T-helper 1 cell (primary cell): ENCODE results near the gene PRR36.
"Not testable (repeated sequence)": the region's sequence is repeated elsewhere in the genome, so short reads cannot be mapped to it uniquely, and the experiment has no call there.

Experiments
- DNase-seq, 5 donors: peaks; one replicate each; pipeline ENCODE4 v3.0.0-alpha.2; 2012 to 2020

Gene PRR36

DNA sequence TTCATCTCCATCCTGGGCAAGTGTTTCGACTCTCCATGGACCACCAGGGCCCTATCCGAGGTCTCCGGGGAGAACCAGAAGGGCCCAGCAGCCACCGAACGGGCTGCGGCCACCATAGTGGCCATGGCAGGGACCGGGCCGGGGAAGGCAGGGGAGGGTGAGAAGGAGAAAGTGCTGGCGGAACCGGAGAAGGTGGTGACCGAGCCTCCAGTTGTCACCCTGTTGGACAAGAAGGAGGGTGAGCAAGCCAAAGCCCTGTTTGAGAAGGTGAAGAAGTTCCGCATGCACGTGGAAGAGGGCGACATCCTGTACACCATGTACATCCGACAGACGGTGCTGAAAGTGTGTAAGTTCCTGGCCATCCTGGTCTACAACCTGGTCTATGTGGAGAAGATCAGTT is 24.8 kb upstream of the PRR36 start:
- DNase-seq, result no peak

DNA sequence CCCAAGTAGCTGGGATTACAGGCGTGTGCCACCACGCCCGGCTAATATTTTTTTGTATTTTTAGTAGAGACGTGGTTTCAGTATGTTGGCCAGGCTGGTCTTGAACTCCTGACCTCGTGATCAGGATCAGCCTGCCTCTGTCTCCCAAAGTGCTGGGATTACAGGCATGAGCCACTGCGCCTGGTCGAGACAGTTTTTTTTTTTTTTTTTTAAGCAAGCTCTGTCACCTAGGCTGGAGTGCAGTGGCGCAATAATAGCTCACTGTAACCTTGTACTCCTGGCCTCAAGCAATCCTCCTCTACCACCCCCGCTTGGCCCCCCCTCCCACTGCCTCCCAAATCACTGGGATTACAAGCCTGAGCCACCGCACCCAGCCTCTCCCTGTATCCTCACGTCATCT is 23.1 kb upstream of the PRR36 start:
- no peak for DNase-seq

DNA sequence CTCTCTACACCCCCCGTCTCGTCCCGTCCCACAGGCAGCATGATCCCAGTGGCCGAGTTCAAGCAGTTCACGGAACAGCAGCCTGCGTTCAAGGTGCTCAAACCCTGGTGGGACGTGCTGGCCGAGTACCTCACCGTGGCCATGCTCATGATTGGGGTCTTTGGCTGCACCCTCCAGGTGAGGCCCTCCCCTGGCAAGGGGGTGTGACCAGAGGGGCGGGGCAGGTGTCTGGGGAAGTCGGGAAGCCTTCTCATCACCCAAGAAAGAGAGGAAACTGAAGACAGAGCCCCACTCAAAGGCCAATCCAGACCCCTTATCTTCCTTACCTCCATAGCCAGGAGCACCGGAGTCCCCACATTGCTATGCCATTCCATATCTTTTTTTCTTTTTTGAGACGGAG is 21.4 kb upstream of the PRR36 start:
- no peak for DNase-seq

DNA sequence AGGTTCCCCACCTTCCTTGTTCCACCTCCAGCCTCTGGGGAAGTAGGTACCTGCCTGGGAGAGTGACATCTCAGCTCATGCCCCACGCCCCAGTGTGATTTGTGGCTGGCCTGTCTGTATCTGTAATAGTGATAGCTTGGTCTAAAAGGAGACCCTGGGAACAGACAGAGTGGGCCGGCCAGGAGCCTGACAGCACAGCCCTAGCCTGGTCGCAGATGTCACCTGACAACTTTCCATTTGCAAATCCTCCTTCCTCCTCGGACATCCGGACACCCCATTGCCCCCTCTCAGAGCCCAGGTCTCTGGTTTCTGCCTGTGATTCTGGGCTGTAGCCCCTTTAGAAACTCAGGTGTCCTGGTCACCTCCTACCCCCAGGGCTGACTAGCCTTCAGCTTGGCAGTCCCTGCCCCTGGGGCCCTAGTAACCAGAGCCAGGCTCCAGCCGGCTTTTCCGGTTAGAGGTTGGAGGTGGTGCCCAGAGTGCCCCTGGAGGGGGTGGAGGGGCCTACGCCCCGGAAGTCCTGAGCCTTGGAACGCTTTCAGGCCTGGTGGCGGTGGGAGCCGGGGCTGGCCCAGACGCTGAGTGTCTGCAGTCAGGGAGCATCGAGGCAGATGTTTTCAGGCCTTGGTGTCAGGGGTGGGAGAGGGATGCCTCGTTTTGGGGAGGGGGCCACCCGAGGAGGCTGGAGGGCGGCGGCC is 20.6 kb upstream of the PRR36 start:
- no peak for DNase-seq

DNA sequence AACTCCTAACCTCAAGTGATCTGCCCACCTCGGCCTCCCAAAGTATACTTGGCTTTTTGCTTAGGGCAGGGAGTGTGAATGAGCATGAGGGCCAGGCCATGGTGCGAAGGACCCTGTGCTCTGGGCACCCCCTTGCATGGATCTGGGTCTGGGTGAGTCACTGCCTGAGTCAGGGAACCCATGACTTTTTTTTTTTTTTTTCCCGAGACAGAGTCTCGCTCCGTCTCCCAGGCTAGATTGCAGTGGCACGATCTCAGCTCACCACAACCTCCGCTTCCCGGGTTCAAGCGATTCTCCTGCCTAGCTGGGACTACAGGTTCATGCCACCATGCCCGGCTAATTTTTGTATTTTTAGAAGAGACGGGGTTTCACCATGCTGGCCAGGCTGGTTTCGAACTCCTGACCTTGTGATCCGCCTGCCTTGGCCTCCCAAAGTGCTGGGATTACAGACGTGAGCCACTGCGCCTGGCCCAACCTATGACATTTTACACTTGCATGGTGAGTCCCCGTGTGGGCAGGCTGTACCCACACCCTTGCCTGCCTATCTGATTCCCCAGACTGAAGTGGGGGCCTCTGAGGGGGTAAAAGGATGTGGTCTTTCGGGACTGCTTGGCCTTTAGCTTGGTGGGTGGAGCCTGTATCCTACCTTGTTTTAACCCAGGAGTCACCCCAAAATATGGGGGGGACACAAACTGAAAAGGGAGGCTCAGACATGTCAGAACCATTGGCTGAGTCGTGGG is 19.3 kb upstream of the PRR36 start:
- DNase-seq, result not testable (repeated sequence)

DNA sequence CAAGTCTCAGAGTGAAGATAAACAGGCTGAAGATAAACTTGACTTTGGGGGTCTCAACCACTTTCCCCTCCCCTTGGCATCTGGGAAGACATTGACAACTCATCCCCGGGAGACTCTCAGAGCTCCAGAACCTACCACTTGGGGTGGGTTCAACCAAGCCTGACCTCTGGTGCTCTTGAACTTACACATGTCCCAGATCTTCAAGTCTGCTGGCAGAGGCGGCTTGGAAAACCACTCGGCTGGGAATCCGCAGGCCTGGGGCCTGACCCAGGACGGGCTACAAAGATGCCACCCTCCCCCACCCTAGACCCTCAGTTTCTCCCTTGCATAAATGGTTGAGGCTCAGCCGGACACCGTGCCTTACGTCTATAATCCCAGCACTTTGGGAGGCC is 14.6 kb upstream of the PRR36 start:
- DNase-seq, result no peak

DNA sequence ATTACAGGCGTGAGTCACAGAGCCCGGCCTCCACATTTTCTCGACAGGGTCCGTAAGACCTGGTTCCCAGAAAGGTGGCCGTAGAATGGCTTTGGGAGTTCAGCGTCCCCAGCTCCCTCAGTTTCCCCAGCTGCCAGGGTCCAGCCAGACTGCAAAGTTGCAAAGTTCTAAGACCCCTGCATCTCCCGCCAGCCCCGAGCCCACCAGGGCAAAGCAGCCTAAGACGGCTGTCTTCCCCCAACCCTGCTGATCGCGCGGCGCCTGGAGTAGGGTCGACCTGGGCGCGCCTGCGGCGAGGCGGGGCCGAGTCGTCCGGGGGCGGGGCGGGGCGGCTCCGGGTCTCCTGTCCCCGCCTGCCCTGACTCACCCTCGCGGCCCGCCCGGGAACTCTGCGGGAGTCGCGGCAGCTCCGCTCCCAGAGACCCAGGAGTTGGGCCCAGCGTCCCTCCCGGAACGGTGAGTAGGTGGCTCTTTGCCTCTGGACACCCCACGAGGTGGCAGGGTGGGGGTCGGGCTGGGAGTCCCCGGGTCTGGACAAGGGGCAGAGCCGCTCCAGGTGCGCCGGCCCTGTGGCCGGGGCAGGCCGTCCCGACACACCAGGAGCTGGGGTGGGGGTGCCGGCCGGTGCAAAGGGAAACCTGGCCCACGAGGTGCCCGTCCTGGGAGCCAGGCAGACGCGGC is 14.1 kb upstream of the PRR36 start, which contains the start of gene LRRC8E:
LRRC8E (plus strand) TSS at position 366 of the 681 bp plus-strand sequence. CDS start 7,094 bp downstream, outside the sequence.
- no peak for DNase-seq

DNA sequence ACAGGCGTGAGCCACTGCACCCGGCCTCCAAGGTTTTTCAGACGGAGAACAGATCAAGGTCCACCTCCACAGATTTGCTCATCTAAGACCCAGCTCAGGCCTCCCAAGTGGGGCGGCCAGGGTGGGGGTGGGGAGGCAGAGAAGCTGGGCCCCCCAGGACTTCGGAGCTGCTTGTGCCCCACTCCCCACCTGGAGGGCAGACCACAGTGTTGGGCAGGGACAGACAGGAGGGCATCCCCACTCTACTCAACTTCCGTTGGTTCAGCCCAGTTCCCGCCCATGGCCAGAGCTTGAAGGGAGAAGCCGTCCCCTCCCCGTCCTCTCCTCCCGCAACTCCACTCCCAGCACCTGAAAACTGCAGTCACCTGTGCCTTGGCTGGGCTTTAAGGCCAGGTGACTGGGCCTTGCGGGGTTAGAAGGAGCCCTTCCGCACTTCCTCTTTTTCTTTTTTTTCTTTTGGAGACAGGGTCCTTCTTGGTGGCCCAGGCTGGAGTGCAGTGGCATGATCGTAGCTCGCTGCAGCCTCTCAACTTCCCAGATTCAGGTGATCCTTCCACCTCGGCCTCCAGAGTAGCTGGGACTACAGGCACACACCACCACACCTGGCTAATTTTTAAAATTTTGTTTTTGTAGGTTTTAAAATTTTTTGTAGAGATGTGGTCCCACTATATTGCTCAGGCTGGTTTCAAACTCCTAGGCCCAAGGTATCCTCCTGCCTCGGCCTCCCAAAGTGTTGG is 13.4 kb upstream of the PRR36 start:
- DNase-seq, result no peak

DNA sequence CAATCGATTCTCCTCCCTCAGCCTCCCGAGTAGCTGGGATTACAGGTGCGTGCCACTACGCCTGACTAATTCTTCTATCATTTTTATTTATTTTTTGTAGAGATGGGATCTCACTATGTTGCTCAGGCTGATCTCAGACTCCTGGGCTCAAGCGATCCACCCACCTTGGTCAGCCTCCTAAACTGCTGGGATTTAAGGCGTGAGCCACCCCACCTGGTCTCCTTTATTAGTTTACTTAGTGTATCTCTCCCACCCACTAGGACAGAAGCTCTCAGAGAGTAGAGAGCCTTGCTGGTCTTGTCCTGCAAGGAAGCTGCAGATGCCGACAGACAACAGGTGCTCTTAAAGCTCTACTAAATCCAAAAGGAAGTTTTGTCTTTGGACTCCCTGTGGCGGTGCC is 11.6 kb upstream of the PRR36 start:
- no peak for DNase-seq

DNA sequence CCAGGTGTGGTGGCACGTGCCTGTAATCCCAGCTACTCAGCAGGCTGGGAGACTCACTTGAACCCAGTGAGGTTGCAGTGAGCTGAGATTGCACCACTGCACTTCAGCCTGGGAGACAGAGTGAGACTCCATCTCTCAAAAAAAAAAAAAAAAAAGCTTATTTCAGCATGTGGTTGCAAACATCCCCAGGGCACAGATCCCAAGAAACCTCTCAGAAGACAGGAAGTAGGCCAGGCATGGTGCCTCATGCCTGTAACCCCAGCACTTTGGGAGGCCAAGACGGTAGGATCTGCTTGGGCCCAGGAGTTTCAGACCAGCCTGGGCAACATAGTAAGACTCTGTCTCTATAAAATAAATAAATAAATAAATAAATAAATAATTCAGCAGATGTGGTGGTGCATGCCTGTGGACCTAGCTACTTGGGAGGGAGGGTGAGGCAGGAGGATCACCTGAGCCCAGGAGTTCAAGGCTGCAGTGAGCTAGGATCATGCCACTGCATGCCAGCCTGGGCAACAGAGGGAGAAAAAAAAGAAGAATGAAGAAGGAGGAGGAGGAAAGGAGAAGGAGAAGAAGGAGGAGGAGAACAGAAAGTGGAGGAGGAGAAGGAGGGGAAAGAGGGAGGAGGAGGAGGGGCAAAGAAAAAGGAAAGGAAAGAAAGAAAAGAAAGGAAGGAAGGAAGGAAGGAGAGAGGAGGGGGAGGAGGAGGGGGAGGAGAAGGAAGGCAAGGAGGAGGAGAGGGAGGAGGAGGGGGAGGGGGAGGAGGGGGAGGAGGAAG is 9.8 kb upstream of the PRR36 start:
- DNase-seq, result no peak

DNA sequence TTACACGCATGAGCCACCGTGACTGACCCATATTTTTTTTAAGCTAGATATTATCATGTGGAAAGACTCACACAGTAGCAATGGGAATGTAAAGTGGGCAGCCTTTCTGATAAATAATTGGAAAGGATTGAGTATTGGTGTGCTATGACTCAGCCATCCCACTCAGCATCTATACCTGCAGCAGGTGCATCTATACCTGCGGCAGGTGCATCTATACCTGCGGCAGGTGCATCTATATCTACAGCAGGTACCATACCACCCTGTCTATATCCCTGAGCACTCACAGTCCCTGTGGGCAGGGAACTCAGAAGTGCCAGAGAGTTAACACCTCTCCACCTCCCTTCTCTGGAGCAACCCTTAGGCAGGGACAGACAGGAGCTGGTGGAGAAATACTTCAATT is 8.9 kb upstream of the PRR36 start:
- DNase-seq, result no peak

DNA sequence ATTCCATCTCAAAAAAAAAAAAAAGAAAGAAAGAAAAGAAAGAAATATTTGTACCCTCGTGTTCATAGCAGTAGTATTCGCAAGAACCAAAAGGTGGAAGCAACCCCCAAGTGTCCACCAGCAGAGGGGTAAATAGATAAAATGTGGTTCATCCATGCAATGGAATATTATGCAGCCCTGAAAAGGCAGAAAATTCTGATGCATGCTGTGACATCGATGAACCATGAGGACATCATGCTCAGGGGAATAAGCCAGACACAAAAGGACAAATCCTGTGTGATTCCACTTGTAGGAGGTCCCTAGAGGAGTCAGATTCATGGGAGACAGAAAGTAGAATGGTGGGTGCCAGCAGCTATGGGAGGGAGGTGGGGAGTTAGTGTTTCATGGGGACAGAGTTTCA is 7.7 kb upstream of the PRR36 start:
- no peak for DNase-seq

DNA sequence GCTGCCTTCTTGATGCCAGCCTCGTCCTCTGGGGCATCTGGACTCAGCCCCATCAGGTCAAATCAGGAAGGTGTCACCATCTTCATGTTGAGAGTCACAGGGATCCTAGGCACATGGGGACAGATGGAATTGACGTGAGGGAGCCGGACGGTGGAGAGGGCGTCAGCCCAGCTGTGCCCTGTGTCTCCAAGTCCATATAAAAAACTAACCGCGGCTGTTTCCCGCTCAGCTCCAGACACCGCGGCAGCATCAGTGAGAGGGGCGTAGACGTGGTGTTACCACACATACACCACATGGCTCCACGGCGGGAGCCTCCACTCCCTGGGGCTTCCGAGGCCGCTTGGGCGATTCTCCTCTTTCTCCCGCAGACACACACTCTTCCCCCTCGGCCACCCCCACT is 5.6 kb upstream of the PRR36 start:
- DNase-seq, result no peak

DNA sequence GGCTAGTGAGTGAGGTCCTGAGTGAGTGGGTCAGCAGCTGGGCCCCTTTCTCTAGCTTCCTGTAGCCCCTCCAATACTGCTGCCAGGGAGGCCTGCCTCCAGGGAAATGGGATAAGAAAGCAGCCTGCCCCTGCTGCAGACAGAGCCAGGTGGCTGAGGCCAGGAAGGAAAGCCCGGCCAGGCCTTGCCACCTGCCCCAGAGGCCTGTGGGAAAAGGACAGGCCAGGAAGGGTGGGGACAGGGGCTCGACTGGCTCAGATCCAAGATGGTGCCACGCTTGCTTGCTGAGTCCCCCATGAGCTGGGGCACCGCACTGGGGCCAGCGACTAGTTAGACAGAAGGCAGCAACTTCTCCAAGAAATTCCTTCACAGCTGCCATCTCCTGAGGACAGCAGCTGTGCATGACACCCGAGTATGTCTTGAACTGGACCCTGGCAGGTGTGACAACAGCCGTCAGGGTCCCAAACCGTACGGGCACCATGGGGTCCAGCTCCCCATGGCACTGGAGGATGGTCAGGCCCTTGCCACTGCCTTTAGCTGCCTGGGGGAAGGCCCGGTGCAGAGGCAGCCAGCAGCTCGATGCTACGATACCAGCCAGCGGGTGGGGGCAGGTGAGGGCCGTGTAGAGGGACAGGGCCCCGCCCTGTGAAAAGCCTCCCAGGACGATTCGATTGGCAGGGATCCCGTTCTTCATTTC is 5.1 kb upstream of the PRR36 start:
- DNase-seq, result no peak

DNA sequence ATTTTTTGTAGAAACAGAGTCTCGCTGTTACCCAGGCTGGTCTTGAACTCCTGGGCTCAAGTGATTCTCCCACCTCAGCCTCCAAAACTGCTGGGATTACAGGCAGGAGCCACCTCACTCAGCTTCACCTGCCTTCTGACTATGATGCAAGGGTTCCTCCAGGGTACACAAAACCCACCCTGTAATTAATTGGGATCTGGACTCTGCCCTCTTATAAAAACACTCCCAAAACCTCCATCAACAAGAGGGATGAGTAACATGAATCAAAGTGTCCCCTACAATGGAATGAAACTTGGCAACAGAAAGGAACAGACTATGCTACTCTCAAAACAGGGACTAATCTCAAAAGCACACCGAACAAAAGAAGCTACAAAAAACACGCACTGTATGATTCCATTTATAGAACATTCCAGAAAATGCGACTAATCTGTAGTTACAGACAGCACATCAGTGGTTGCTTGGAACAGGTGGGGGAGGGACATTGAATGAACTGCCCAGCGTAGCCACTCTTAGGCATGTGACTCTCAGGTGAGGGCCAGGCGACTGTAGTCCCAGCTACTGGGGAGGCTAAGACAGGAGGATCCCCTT is 3.2 kb upstream of the PRR36 start:
- no peak for DNase-seq

DNA sequence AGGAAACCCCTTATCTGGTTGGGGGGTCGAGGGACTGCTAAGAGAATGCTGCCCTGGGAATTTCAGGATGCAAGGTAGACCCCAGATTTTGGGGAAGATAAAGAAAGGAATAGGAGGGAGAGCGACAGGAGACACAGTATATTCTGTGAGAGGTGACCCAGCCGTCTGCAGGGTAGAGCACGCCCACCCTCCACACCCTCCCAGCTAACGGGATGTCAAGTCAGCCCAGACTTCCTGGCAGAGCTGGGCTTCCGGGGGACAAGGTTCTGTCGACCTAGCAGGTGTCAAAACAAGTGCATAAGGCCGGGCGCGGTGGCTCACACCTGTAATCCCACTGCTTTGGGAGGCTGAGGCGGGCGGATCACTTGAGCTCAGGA is 695 bp upstream of the PRR36 start:
- no peak for DNase-seq

DNA sequence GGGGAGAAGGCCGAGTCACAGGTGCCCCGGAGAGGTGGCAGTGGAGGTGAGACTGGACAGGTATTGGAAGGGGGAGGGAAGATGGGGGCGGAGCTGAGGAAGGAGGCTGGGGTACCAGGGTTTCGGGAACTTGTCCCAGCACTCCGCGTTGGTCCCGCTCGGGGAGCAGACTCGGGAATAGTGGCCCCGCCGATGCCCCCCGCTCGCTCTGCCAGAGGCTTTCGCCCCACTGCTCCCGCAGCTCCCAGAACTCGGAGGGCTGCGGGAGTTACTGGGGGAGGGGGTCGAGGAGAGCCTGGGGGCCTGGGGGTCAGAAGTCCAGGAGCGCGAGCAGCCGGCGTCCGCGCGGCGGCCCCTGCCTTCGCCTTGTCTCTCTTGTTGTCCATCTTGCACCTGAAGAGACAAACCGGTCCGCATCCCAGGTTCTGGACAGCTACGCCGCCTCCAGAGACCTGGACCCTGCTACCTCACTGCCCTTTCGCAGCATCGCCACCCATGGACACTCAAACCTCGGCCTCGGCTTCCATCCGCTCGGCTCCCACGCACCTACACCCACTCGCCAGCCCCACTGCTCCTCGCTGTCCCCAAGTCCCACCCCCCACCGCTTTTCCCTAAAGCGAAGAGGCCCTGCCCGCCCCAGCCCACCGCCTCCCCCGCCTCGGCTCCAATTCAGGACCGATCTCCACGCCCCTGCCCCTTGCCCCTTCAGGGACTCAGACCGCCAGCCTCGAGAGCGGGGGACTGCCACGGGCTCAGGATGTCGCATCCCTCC is 700 bp downstream of the PRR36 start:
- DNase-seq, result no peak

DNA sequence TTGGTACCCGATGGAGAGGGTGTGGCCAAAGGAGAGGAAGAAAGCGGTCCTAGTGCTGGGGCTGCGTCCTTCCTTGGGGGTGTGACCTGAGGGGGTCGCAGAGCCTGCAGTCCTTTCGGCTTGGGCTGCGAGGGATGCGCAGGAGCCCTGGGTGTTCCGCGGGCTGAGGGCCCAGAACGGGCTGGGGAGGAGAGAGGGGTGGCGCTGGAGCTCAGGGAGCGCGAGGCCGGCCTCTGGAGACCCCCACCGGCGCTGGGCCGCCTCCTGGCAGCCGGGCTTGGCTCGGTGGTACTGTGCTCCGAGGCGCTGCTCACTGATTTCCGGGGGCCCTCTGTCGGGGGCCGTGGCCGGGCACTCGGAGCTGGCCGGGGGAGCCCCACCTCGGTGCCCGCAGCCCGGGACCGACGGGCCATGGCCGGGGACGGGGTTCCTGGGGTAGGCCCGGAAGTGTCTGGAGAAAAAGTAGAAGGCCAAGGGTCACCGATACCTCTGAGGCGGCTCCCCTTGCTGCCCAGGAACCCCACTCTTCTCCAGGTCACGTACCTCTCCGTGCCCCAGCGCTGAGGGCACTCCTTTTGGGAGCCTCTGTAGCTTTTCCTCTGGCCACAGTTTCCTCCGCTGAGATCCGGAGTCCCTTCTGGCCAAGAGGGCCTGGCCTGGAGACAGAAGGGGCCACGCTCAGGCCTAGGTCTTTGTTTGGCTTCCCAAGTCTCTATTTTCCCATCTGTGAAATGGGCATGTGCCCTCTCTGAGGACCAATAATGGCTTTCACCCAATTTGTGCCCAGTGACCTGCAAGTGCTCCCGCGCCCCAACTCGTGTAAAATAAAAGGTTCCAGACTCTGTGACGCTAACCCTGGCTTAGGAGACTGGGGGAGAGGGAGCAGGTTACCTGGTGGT is 1.6 kb downstream of the PRR36 start:
- DNase-seq, result no peak
